ENCODE data around the gene OSBPL10. TPM values are rescaled to one million over a fixed set of nuclear protein-coding genes. Genes with fewer than 3 reads are reported as not detected.

Gene OSBPL10
- total and polyA plus RNA-seq, 2 of the 8 experiments (the other 6 are each of a cell fraction or from before 2014, with no cell fraction given), result 26.2 to 86.7 TPM

GRCh38 chr3:31636049-31636448 is 345.0 kb downstream of the OSBPL10 start:
- no peak overlapping the region for H3K18ac ChIP-seq (ENCODE audit: extremely low read depth, low read length)
- H4K5ac ChIP-seq (ENCODE audit: insufficient read length, low read depth, low read length), result no peak overlapping the region
- no peak overlapping the region for H3K4me2 ChIP-seq (ENCODE audit: insufficient read depth in 1 of 2, low read depth in 2 of 2, low read length in 2 of 2)
- H2AK5ac ChIP-seq (ENCODE audit: low read depth, low read length), result no peak overlapping the region
- ChIA-PET POLR2A (ENCODE audit: partially characterized antibody) (interaction anchor here (1.0 kb wide), 1 partner anchor 9 kb away, joined by 4 read pairs; no protein-coding TSS in a partner anchor), CTCF (ENCODE audit: partially characterized antibody) (interaction anchor here (1.0 to 1.5 kb wide), 2 partner anchors 8 to 57 kb away, joined by 3 to 5 read pairs; no protein-coding TSS in a partner anchor)
- no peak overlapping the region for H3K23ac ChIP-seq (ENCODE audit: insufficient read length)
- no peaks in the 10 kb centered on the region for H3K79me2 ChIP-seq (ENCODE audit: control insufficient read depth in 1 of 2, insufficient read depth in 2 of 2, low read length in 2 of 2)
- no peak overlapping the region for H3K14ac ChIP-seq (ENCODE audit: insufficient read length)
- H2BK5ac ChIP-seq (ENCODE audit: low read depth, low read length), result no peak overlapping the region
- no peak overlapping the region for H3K9ac ChIP-seq (replicated peaks in 1 of 4; ENCODE audit: extremely low read depth in 1 of 4, low read depth in 3 of 4, low read length in 3 of 4)
- no peak overlapping the region for H2AFZ ChIP-seq (ENCODE audit: low read length)
- H3K23me2 ChIP-seq (ENCODE audit: low read depth, low read length), result no peaks in the 10 kb centered on the region
- no peaks in the 10 kb centered on the region for H3K27me3 ChIP-seq (replicated peaks in 1 of 4; ENCODE audit: control insufficient read depth in 3 of 4, extremely low read depth in 1 of 4, insufficient read depth in 3 of 4, low read length in 3 of 4)
- H3K9me3 ChIP-seq (ENCODE audit: insufficient read depth in 2 of 2, low read depth in 1 of 2, low read length in 1 of 2), result no peaks in the 10 kb centered on the region
- H3K36me3 ChIP-seq (ENCODE audit: control insufficient read depth in 2 of 4, insufficient read depth in 4 of 4, low read length in 3 of 4), result peaks cover 0 to 22% (median 2%) of the 10 kb centered on the region in 4 experiments; a peak in 2 of 8 replicates
- H2BK12ac ChIP-seq (ENCODE audit: low read depth, low read length), result no peak overlapping the region
- H3K4ac ChIP-seq (replicated peaks; ENCODE audit: insufficient read length, low read depth, low read length), result no peak overlapping the region
- 93% methylated on average over 4 of the region's 4 CpGs; no CpG with 5 or more reads in 1 of the 2 experiments for WGBS, 2 experiments (ENCODE audit: extremely low coverage in 1 of 2, insufficient coverage in 1 of 2, insufficient read length in 1 of 2, insufficient replicate concordance in 2 of 2, low coverage in 1 of 2, low lambda C conversion rate in 2 of 2, missing lambda C conversion rate in 1 of 2)
- no peak for DNase-seq (ENCODE audit: low read depth in 1 of 2, low spot score in 2 of 2)
- H2BK15ac ChIP-seq (ENCODE audit: low read length), result no peak overlapping the region
- H3K56ac ChIP-seq (replicated peaks; ENCODE audit: insufficient read length, low read depth, low read length), result no peak overlapping the region
- H3K4me3 ChIP-seq (ENCODE audit: extremely low read depth in 1 of 4, insufficient read depth in 2 of 4, low read depth in 3 of 4, low read length in 4 of 4), result no peak overlapping the region
- no peak overlapping the region for H2BK120ac ChIP-seq (replicated peaks; ENCODE audit: low read depth, low read length)
- H3K79me1 ChIP-seq (ENCODE audit: low read depth, low read length), result no peaks in the 10 kb centered on the region
- no peak overlapping the region for H2BK20ac ChIP-seq (ENCODE audit: low read length)
- FAIRE-seq, result no peak
- no peak overlapping the region for H4K91ac ChIP-seq (replicated peaks; ENCODE audit: insufficient read length, low read length)
- H3K27ac ChIP-seq (ENCODE audit: low read depth, low read length), result no peak overlapping the region
- no peak overlapping the region for H4K8ac ChIP-seq (ENCODE audit: extremely low read depth, insufficient read depth, low read length)
- no peaks in the 10 kb centered on the region for H3K4me1 ChIP-seq (replicated peaks in 1 of 4; ENCODE audit: control insufficient read depth in 3 of 4, insufficient read depth in 4 of 4, low read length in 3 of 4)
- peaks cover 0 to 2% of the 10 kb centered on the region in 2 experiments for H4K20me1 ChIP-seq (replicated peaks in 1 of 2; ENCODE audit: control insufficient read depth in 1 of 2, insufficient read depth in 2 of 2, low read length in 2 of 2)
- no peak for TF ChIP-seq ZNF274 (IDR thresholded peaks at IDR 0.05; ENCODE audit: borderline replicate concordance, extremely low read depth, low read length)
- TF ChIP-seq EP300 (IDR thresholded peaks at IDR 0.05; ENCODE audit: borderline replicate concordance in 1 of 2, low read depth in 2 of 2, low read length in 2 of 2), result no peak
- no peak for TF ChIP-seq SRF (IDR thresholded peaks at IDR 0.05; ENCODE audit: low read depth, low read length)
- no peak for TF ChIP-seq SIRT6 (IDR thresholded peaks at IDR 0.05; ENCODE audit: low read length)
- TF ChIP-seq RBBP5 (IDR thresholded peaks at IDR 0.05; ENCODE audit: borderline replicate concordance, low read depth, low read length), result no peak
- no peak for TF ChIP-seq CEBPB (IDR thresholded peaks at IDR 0.05; ENCODE audit: low read depth, low read length)
- TF ChIP-seq BCL11A (IDR thresholded peaks at IDR 0.05; ENCODE audit: low read depth in 2 of 2, low read length in 2 of 2), result no peak
- TF ChIP-seq POLR2A (IDR thresholded peaks at IDR 0.05; ENCODE audit: control extremely low read depth in 1 of 2, low read depth in 2 of 2, low read length in 2 of 2), result no peak
- TF ChIP-seq CBX8 (IDR thresholded peaks at IDR 0.05; ENCODE audit: borderline replicate concordance, low read depth, low read length), result no peak
- TF ChIP-seq BRCA1 (IDR thresholded peaks at IDR 0.05; ENCODE audit: low read depth, low read length), result no peak
- TF ChIP-seq FOSL1 (IDR thresholded peaks at IDR 0.05; ENCODE audit: insufficient read depth, low read depth, low read length), result no peak
- TF ChIP-seq MAX (IDR thresholded peaks at IDR 0.05), result no peak
- TF ChIP-seq GTF2F1 (IDR thresholded peaks at IDR 0.05; ENCODE audit: borderline replicate concordance, low read depth, low read length), result no peak
